NCI-H774 (cell line): ENCODE measurements around the gene OTOA.
"Not testable (repeated sequence)": the region's sequence is repeated elsewhere in the genome, so short reads cannot be mapped to it uniquely, and the experiment has no call there.

Source experiments
- DNase-seq: peaks from one replicate; lab custom pipeline; 2025; lab: John Stamatoyannopoulos, UW

Gene OTOA

GRCh38 chr16:21674456-21674855 lies 10.7 kb downstream of the OTOA start:
- not testable (repeated sequence) for DNase-seq

GRCh38 chr16:21680714-21681113 lies 16.9 kb downstream of the OTOA start:
- DNase-seq = not testable (repeated sequence)

DNA sequence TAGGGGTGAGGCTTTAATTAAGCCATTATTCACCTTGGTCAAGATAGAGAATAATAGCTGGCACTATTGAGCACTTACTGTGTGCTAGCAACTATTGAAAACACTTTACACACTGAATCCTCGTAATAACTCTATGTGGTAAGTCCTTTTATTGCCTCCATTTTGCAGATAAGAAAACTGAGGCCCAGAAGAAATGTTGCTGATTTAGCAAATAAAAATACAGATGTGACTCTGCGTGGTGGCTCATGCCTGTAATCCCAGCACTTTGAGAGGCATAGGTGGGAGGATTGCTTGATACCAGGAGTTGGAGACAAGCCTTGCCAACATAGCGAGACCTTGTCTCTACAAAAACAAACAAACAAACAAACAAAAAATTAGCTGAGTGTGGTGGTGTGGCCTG lies 19.4 kb downstream of the OTOA start:
- DNase-seq = no peak

DNA sequence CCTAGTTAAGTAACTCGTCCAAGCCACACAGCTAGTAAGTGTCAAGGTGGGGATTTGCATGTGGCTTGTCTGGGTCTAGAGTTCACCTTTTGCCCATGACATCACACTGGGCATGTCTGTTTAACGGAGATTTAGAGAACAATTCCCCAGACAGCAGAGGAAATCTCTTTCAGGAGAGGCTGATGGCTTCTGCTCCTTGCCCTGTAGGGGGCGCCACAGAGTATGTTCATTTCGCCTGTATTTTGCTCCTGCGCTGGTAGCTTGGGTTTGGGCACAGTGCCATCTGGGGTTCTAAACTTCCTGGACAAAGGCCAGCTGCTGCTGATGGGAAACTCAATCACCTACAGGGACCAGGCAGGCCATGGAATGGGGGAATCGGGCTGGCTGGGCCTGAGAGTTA lies 20.4 kb downstream of the OTOA start:
- DNase-seq = peak; percentile 4

GRCh38 chr16:21685034-21685455 lies 21.3 kb downstream of the OTOA start:
- DNase-seq = no peak

DNA sequence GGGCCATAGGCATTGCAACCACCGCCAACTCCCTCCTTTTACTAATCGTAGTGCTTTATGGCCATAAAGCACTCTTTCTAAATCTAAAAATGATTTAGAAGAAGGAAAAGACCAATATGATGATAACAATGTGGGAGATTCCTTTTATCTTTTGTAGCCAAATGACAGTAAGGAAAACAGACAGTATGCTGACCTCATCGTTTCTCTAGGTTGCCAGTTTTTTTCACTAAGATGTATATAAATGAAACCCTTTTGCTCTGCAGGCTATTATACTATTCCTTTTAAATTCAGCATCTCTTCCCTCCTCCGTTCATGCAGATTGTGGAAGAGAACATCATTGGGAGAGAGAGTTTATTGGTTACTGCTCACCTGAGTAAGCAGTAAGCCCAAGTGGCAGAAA lies 25.3 kb downstream of the OTOA start:
- no peak for DNase-seq

DNA sequence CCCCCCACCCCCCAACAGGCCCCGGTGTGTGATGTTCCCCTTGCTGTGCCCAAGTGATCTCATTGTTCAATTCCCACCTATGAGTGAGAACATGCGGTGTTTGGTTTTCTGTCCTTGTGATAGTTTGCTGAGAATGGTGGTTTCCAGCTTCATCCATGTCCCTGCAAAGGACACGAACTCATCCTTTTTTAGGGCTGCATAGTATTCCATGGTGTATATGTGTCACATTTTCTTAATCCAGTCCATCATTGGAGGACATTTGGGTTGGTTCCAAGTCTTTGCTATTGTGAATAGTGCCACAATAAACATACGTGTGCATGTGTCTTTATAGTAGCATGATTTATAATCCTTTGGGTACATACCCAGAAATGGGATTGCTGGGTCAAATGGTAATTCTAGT lies 27.2 kb downstream of the OTOA start:
- not testable (repeated sequence) for DNase-seq

- no peak for DNase-seq
These were observed 30.8 kb downstream of the OTOA start for GRCh38 chr16:21694609-21695008.

- no peak for DNase-seq
These were observed 33.3 kb downstream of the OTOA start for GRCh38 chr16:21697032-21697431.

- DNase-seq = no peak
These were observed 34.6 kb downstream of the OTOA start for GRCh38 chr16:21698169-21699032.

DNA sequence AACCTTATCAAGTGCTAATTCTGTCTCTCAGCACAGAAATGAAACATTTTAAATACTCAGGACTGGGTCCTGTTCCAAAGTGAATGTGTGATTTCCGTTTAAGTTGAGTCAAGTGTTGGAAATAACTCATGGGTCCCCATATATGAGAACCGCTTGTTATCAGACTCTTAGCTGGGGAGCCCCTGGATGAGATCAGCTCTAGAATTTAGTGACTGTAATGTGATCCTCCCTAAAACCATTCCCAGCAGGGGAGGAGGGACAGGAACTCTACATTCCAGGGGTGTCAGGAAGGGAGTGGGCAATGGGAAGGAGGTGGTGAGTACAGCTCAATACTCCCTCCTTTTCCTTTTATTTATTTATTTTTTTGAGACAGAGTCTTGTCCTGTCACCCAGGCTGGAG lies 37.5 kb downstream of the OTOA start:
- no peak for DNase-seq

- no peak for DNase-seq
These were observed 38.5 kb downstream of the OTOA start for GRCh38 chr16:21702276-21702675.

DNA sequence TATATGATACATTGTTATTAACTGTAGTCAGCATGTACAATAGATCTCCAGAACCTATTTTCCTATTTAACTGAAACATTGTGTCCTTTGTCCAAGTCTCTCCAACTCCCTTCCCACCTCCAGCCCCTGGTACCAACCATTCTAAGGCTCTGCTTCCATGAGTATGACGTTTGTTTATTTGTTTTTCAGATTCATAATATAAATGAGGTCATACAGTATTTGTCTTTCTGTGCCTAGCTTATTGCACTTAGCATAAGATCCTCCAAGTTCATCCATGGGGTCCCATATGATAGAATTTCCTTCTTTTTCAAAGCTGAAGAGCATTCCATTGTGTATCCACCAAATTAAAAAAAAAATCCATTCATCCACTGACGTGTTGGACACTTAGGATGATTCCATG lies 39.4 kb downstream of the OTOA start:
- no peak for DNase-seq

DNA sequence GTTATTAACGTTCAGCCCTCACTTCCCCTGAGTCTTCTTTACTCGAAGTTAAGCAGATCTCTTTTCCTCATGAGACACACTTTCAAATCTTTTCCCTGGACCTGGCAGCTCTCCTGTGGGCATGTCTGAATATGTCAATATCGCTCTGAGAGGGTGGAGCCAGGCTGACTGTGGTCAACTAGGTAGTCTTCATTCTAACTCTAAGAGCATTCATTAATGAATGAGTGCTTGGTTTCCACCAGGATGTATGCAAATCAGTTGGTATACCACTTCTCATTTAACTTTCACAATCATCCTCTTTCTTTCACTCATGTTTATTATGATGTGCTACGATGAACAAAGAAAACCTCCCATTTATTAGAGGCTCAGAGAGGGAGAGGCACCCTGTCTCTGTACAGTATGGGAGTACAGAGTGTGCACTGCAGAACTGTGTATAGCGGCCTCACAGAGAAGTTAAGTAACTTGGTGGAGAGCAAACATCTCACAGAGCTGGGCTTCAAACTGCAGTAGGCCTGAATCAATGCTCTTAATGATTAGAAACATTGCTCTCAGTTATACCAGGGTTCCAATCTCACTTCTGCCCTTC lies 39.9 kb downstream of the OTOA start:
- no peak for DNase-seq

GRCh38 chr16:21704266-21704665 lies 40.5 kb downstream of the OTOA start:
- no peak for DNase-seq

DNA sequence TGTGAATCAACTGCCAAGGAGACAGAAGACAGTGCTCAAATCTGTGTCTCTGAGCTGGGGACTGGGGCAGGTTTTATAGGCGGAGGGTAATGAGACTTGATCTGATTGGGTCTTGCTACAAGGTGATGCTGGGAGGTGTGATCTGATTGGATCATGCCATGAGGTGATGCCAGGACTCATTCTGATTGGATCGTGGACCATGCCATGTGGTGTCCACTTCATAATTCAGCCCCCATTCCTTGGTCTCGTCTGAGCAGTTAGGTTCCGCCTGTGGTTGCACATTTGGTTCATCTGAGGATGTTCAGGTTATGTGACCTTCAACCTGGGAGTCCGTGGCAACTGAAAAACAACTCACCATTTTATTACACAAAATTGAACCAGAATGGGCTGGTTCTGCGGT lies 41.0 kb downstream of the OTOA start:
- DNase-seq = no peak

- peak; percentile 59 for DNase-seq
These were observed 44.9 kb downstream of the OTOA start for GRCh38 chr16:21708533-21709115.

- no peak for DNase-seq
These were observed 47.2 kb downstream of the OTOA start for GRCh38 chr16:21710938-21711337.

DNA sequence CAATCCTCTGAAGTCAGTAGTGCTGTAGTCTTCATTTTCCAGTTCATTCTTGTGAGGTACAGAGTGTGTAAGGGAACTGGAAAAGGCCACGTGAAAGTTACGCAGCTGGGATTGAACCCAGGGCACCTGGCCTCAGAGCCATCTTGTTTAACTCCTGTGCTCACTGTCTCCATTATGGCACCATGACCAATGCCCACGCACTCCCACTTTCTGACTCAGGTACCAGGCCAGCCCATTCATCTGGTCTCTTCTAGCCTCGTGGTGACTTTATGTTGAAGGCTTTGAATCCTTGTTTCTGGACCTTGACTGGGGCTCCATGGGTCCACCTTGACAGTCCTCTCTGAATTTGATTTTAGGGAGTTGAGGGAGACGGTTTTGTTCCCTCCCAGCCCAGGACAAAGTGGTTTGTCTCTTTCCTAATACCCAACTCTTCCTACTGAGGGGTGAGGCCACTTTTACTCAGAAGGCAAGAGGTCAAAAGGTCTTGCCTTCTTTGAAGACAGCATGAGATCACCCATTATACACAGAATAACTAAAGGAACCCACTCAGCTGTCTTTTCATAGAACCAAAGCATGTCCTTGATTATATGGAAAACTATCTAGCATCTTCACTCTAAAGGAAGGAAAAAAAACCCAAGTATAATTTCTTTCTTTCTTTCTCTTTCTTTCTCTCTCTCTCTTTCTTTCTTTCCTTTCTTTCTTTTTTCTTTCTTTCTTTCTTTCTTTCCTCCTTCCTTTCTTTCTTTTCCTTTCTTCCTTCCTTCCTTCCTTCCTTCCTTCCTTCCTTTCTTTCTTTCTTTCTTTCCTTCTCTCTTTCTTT lies 50.0 kb downstream of the OTOA start:
- no peak for DNase-seq

- DNase-seq = not testable (repeated sequence)
These were observed 50.5 kb downstream of the OTOA start for GRCh38 chr16:21714369-21714618.

GRCh38 chr16:21717608-21718007 lies 53.8 kb downstream of the OTOA start:
- DNase-seq = no peak

- no peak for DNase-seq
These were observed 55.5 kb downstream of the OTOA start for GRCh38 chr16:21719283-21719682.

DNA sequence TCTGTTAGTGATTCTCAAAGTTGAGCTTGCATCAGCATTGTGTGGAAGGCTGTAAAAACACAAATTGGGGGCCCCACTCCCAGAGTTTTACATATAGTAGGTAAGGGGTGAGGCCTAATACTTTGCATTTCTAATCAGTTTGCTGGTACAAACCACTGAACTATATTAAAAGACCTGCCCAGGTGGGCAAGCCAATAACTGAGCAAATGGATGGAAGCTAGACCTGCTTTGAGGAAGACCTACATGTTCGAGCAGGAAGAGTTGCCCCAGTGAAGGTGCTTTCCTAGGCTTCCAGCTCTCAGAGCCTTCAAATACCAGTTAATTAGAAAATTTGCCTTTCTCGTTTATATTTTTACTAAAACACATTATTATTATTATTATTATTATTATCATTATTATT lies 56.8 kb downstream of the OTOA start:
- DNase-seq = no peak
